NCI-H1694 treated with DMSO at 0.1 percent for 48 hours (cell line): ENCODE measurements around the gene H2AZ1.
"Not testable (repeated sequence)": the region's sequence is repeated elsewhere in the genome, so short reads cannot be mapped to it uniquely, and the experiment has no call there.

Source experiments
- DNase-seq: peaks from one replicate; lab custom pipeline; 2025; lab: John Stamatoyannopoulos, UW

H2AZ1 gene

GRCh38 chr4:99949999-99950912, at the start of gene H2AZ1:
Gene H2AZ1, minus strand, starts transcription at chr4:99950275. Its CDS starts 105 bp downstream, at chr4:99950170.
- DNase-seq: peak; percentile 94

DNA sequence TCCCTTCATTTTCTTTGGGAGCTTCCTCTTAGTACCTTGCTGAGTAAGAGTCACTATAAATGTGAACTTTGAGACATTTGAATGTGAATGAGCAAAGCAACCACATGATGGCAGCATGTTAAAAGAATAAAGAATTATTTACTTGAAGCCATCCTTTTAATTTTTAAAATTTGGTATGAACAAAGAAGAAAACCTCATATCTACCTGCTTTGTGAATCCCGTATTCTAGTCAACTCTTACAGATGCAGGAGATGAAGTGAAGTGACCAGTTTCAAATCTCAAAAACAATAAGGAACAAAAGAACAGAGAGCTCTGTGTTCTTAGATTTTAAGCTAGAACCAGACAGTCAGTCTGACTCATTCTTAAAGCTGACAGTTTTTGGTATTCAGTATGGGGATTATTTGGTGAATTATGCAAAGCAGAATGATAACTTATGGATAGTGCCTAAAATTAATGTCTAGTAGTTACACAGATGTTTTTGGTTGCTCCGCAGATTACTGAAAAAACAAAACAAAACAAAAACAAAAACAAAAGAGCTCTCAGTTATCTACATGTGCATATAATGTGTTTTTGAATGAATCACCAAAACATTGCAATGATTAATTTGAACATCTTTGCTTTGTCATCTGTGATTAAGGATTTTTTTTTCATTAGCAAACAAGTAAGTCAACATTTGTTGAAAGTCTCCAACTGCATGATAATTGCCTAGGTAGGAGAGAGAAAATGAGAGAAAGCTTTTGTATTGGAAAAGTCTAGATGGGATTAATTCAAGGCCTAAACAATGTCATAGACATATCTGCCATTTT, 48.2 kb upstream of the H2AZ1 start:
- DNase-seq: peak; percentile 28

DNA sequence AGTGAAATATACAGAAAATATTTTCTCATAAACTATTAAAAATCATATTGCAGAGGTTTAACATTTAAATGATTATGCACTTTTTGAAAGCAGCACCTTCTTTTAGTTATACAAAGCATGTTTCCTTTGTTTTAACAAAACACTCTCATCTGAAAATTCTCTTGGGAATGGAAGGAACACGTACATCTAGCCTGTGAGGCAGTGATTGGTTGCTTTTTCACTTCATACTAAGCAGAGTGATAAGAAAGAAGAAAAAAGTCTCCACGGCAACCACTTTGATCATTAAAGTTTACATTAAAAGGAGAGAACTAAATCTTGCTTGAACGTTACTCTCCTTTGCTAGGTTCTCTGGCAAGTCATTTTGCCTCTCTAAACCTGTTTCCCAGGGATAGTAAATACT, 41.7 kb upstream of the H2AZ1 start:
- no peak for DNase-seq

DNA sequence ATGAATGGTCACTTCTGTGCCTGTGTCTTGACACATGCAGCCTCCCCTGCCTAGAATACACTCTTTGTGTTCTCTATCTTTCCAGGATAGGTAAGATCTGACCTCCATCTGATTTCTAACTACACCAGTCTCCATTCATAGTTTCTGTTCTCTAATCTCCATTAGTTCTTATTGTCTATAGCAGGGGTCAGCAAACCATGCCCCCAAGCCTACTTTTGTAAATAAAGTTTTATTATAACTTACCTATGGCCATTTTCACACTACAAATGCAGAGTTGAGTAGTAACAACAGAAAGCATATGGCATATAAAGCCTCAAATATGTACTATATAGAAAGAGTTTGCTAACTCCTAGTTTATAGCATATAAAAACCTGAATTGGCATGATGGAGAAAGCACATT, 37.6 kb upstream of the H2AZ1 start:
- no peak for DNase-seq

- DNase-seq: no peak
These were observed 36.7 kb upstream of the H2AZ1 start for GRCh38 chr4:99986792-99987191.

DNA sequence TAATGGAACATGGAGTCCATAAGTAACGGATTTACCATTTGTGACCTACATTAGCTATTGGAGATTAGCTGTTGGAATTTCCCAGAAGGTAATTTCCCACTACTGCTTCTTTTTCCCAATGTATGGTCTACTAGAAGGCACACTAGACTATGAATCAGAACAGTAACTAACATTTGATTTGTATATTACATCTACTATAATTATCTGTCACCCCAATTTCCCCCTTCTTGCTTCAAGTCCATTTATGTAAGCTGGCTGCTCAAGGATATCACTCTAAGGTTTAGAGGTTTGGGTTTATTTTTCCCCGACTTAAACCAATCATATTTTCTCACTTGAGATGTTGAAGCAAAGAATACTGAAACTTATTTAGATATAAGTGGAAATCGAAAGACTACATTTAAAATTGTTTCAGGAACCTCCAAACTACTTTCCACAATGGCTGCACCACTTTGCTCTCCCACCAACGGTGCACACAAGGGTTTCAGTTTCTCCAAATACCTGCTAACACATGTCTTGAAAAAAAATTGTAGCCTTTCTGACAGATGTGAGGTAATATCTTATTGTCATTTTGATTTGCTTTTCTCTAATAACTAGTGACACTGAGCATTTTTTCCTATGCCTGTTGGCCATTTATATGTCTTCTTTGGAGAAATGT, 33.3 kb upstream of the H2AZ1 start:
- DNase-seq: no peak

DNA sequence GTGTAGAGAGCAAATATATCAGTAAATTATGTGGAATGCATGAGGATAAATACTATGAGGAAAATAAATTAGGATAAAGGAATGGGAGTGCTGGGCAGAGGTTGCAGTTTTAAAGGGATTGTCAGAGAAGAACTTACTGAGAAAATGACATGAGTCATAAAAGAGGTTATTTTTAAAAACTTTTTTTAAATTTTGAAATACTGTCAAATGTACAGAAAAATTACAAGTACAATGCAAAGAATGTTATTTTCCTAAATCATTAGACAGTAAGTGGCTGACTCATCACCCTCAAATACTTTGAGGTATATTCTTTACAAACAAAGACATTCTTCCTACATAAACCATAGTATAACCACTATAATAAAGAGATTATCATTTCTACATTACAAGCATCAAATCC, 29.8 kb upstream of the H2AZ1 start:
- DNase-seq: no peak

DNA sequence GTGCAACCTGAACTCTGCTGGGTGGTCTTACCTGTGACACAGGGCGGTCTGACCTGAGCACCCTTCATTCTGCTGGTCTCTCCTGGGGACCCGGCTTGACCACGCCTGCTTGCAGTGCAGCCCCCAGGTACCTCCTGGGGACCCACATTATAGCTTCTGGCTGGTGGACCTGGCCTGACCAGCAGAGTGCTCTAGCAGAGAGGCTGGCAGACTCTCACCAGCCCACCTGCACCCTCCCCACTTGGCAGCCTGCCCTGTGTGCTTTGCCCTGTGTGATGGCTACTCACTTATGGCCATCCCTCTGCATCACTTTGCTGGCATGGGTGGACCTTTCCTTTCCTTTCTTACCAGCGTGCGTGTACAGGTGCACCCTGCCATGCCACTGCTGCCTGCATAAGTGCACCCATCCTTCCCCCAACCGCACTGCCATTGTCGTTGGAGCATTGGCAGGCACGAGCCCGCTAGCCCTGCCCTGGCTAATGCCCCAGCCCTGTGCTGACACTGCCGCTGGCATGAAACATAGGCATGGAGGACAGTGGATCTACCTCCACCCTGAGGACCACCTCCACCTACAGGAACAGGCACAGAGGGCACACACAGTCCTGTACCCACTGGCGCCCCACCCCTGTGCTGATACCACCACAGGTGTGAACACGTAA, 21.5 kb upstream of the H2AZ1 start:
- DNase-seq: no peak

DNA sequence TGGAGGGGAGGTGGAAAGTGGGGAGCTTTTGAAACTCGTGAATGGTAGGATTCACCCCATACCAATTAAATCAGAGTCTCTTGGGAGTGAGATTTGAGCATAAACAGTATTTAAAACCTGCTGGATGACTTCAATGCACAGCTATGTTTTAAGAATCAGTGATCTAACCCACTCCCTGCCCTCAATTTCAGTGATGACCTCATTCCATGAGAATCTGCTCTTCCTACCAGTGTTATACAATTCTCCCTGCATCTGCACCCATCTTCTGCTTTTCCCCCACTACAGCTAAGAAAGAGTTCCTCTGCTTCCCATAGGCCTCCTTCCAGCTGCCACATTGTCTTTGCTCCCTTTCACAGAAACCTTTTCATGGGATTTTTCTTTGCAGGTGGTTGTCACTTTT, 18.3 kb upstream of the H2AZ1 start:
- no peak for DNase-seq

GRCh38 chr4:99966692-99967091, 16.6 kb upstream of the H2AZ1 start:
- no peak for DNase-seq

GRCh38 chr4:99965674-99966350, 15.7 kb upstream of the H2AZ1 start:
- DNase-seq: no peak

- DNase-seq: no peak
These were observed 15.1 kb upstream of the H2AZ1 start for GRCh38 chr4:99965173-99965572.

GRCh38 chr4:99961711-99962110, 11.6 kb upstream of the H2AZ1 start:
- no peak for DNase-seq

- no peak for DNase-seq
These were observed 10.6 kb upstream of the H2AZ1 start for GRCh38 chr4:99960648-99961047.

DNA sequence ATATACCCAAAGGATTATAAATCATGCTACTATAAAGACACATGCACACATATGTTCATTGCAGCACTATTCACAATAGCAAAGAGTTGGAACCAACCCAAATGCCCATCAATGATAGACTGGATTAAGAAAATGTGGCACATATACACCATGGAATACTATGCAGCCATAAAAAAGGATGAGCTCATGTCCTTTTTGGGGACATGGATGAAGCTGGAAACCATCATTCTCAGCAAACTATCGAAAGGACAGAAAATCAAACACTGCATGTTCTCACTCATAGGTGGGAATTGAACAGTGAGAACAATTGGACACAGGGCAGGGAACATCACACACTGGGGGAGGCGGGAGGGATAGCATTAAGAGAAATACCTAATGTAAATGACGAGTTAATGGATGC, 8.1 kb upstream of the H2AZ1 start:
- not testable (repeated sequence) for DNase-seq

- no peak for DNase-seq
These were observed 809 bp upstream of the H2AZ1 start for GRCh38 chr4:99950913-99951254.

DNA sequence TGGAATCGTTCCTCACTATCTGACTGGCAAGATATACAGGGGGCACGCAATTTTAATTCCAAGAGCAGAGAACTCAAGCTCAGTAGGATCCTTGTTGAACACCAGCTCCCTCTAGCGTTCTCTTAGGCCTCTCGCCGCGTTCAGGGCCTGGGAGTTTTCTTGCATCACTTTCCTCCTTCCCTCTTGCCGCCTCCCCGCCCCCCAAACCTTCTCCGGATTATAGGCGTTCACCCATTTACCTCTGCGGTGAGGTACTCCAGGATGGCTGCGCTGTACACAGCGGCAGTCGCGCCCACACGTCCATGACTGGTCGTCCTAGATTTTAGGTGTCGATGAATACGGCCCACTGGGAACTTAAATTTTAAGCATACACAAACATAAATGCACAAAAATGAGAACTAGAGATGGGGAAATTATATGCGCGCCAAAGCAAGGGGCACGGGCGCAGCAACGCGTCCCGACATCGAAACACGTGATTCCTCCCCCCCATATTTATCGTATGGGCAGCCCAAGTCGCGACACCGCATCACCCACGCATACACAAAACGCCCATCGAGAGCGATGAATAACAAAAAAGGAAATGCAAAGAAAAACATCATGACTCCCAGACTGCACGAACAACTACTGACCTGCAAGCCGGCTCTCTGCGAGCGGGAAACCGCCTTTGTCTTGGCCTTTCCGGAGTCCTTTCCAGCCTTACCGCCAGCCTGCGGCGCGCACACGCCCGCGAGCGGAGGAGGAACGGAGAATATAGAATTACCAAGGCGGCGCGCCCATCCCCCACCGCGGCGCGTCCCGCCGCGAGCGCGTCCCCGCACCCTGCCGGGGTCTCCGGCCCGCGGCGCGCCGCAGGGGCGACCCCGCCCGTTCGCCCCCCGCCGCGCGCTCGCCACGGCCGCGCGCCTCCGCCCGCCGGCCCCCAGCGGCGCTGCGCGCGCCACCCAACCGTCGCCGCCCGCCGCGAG, 759 bp downstream of the H2AZ1 start:
- peak; percentile 94 for DNase-seq

DNA sequence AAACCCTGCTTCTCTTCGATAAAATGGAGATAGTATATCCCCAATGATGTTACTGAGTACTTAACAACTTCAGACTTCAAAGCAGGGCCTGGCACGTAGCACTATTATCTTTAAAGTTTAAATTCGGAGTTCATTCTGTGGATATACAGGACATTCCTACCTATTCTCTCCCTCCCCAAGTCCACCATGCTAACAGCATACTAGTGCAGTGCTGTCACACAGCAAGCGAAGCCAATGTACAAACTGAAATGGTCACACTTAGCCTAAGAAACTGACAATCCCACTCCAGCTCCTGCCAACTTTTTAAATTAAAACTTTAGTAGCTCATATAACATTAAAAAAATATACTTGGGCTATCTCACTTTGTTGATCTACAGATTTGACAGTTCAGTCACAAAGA, 2.5 kb downstream of the H2AZ1 start:
- DNase-seq: no peak

- no peak for DNase-seq
These were observed 2.9 kb downstream of the H2AZ1 start for GRCh38 chr4:99947190-99947578.
